Fibroblast of skin of right biceps (primary cell): Measurements from ENCODE around the gene SUSD1.

Experiments
- DNase-seq: peaks from one replicate; pipeline ENCODE4 v3.0.0-alpha.2; 2013

SUSD1 gene

GRCh38 chr9:112063151-112063550 is 111.9 kb downstream of the SUSD1 start:
- no peak for DNase-seq

GRCh38 chr9:112061152-112061740 is 113.9 kb downstream of the SUSD1 start:
- peak; percentile 99 for DNase-seq

- DNase-seq: no peak
Measured at GRCh38 chr9:112059966-112060320, 115.2 kb downstream of the SUSD1 start.

DNA sequence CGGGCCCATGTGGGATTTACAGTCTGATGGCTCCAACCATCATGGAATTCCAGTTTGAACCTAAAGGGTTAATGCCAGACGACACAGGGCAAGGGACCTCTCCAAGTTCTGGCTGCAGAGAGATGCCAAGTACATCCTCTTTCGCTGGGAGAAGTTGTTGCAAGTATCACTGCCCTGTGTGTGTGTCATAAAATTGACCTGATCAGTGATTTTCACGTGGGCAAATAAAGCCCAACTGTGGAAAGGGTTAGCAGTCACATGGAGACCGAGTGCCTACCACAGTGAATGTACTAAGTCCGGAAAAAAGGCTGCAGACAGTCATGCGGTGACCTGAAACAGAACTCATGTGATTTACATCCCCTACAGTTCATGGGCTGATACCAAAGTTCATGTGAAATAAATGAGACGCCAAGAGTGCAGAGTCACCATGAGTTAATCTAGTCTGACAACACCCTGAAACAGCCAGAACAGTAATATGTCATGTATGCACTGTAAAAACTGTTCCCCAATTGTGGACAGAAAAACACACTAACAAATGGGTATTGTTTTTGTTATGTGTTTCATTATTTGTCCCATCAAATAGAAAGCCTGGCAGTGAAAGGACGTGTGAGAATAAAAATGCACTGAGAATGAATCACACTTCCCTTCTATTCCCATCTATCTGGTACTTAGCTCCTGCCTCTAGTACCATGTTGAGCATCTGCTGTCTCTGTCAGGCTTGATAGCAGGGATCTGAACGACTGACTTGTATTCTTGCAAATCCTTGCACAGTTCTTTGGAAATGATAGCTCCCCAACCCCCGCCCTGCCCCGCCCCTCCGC is 115.7 kb downstream of the SUSD1 start:
- DNase-seq: peak; percentile 91

GRCh38 chr9:112056996-112057395 is 118.1 kb downstream of the SUSD1 start:
- no peak for DNase-seq

GRCh38 chr9:112054916-112055315 is 120.2 kb downstream of the SUSD1 start:
- DNase-seq: no peak

DNA sequence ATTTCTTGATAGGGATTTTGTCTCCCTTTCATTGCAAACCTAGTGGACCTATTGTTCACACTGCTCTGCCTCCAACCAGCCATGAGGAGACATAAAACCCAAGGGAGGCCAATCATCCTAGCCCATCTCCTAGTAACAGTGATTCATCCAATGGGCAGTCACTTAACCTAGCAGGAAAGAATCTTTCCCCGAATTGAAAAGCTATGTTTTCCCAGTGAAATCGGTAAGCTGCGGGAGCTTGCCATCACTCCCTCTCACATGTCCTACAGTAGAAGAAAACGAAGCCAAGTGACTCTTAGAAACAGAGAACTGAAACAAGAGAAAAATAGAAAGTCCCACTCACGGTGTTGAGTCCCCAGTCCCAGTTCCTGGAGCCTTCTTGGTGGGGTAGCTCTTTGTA is 123.3 kb downstream of the SUSD1 start:
- peak; percentile 71 for DNase-seq

GRCh38 chr9:112050544-112051475 is 124.3 kb downstream of the SUSD1 start:
- peak; percentile 98 for DNase-seq

GRCh38 chr9:112049811-112050516 is 125.1 kb downstream of the SUSD1 start:
- peak; percentile 75 for DNase-seq

DNA sequence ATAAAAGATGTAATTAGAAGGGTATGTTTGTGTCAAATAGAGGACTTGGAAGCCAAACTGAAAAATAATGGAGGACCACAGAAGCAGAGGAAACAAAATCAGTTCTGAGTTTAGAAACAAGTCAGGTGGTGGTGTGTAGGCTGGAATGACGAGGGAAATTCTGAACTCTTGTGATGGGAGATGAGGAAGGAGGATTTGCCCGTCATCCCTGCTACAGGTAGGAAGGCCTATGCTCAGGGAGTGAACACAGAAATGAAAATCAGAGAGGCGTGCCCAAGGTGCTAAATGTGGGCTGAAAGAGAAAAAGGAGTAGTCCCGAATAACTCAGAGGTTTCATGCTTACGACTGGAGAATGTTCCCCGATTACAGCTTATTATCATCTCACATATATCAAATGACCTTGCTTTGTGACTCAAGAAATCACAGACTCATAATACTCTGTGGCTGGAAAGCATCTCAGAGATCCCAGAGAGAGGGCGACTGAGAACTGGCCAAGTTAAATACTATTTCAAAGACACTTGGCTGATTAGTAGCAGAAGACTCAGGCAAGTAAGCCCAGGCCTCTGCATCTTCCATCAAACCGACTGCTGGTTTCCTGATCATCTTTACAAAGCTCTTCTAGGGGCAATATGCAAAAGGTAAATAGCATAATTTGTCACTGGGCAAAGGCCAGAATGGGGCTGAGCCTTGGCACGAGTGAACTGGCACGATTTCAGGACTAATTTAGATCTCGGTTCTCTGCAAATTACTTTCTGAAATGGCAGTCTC is 126.0 kb downstream of the SUSD1 start:
- DNase-seq: peak; percentile 89

- DNase-seq: no peak
Measured at GRCh38 chr9:112047538-112048066, 127.5 kb downstream of the SUSD1 start.

DNA sequence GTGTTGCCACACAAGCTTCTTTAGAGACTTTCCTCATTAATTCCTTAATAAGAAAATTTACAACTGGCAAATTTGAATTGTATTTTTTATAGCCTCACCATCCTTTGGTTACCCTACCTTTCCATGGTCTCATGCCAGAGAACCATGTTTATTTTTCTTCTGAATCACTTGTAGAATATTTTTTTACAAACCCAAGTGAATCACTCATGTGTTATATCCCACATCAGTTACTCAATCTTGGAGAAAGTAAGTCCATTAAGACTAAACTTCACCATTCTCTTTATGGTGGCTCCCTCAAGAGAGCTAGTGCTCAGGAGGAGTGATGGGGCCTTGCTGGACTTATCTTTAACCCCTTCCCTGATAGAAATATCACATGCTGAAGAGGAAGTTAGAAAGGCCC is 128.9 kb downstream of the SUSD1 start:
- peak; percentile 89 for DNase-seq

DNA sequence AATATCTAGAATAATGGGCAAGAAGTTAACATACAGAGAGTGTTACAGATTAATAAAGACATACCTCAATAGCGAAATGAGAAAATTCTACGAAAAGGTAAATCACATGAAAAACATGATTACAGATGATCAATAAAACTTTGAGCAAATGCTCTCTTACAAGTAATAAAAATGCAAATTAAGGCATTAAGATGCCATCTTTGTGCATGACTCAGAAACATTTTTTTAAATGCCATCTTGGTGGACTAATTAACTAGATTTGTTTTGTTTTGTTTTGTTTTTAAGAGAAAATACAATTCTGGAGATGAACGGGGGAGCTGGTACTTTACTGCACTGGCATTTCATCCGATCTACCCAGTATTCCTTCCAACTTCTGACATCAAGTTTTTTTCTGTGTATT is 130.2 kb downstream of the SUSD1 start:
- no peak for DNase-seq

DNA sequence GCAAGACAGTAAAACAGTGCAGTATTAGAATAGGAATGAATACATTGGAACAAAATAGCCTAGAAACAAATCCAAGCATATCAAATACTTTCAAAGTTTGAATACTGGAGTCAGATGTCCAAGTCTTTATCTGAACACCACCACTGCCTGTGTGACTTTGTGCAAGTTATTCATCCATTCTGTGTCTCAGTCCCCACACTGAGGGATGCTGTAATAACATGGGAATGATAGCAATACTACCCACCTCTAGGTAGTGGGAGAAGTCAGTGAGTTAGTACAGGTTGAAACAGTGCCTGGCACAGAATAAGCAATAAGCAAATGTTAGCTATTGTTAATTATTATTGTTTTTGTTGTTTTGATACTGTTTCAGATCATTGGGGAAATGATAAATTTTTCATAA is 130.9 kb downstream of the SUSD1 start:
- DNase-seq: no peak

DNA sequence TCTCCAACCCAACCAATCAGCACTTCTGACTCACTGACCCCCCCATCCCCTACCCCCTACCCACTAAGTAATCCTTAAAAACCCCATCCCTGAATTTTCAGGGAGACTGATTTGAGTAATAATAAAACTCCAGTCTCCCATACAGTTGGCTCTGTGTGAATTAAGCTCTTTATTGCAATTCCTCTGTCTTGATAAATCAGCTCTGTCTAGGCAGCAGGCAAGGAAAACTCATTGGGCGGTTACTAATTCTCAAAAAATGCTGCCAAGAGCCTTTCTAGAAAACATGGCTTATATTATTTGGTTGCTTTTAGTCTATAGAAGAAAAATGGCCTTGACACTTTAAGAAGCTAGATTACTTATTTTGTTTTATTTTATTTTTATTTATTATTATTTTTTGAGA is 131.7 kb downstream of the SUSD1 start:
- DNase-seq: peak; percentile 82

GRCh38 chr9:112042769-112043168 is 132.3 kb downstream of the SUSD1 start:
- DNase-seq: no peak

- no peak for DNase-seq
Measured at GRCh38 chr9:112042244-112042638, 132.9 kb downstream of the SUSD1 start.

DNA sequence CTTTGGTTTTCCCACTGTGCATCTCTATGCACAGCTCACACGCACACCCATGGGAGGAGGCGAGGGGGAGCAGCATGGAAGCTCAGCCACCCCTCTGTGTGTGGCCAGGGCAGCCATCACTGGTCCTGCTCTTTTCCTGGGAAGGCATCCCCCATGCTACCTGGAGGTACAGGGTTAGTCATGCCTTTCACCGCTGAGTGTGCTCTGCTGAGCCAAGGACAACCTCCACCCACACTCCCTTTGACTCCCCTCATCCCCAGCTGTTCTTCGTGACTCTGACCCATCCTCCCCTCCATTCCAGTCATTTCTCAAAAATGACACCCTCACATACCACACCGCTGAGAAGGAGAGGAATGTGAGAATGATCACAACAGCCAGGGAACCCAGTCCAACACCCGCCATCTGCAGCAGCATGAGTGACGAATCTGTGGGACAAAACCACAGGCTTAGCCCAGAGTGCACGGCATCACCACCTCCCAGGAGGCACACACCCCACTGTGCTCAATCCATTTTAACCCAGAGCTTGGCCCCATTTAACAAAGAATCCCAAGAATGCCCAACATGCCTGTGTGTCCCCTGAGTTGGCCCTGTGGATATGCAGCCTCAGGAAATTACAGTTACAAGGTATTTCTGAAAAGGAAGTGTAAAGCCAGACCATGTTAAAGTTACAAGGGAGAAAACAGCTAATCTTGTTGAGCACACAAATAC is 133.4 kb downstream of the SUSD1 start:
- DNase-seq: peak; percentile 100

DNA sequence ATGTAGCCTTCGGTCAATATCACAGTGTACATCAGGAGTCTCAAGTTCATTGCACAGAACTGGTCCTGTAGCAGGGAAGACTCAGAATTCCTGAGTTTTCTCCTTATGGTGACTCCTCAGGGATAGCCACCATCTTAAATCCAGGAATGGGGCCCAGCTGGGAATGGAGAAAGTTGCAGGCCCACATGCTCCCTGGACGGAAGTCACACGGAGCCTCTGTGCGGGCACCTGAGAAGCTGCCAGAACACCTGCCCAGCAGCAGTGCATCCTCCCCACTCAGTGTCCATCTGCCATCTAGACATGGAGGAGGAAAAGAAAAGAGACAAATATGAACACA is 133.9 kb downstream of the SUSD1 start:
- DNase-seq: no peak

DNA sequence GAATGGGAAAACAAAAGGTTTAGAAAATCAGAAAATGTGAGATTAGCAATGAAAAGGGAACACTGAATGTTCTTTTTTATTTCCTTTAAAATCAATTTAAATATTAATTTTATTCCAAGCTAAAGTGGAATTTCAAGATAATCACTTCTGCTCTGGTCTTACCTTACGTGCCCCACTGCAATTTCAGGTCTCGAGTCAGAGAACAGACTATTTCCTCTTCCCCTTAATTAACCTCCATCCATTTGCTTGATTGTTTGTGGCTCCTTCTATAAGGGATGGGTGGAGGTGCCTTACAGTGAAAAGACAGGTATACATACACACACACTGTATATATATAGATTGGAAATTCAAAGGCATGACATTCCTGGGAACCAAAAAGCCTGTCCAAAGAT is 137.1 kb downstream of the SUSD1 start:
- no peak for DNase-seq

DNA sequence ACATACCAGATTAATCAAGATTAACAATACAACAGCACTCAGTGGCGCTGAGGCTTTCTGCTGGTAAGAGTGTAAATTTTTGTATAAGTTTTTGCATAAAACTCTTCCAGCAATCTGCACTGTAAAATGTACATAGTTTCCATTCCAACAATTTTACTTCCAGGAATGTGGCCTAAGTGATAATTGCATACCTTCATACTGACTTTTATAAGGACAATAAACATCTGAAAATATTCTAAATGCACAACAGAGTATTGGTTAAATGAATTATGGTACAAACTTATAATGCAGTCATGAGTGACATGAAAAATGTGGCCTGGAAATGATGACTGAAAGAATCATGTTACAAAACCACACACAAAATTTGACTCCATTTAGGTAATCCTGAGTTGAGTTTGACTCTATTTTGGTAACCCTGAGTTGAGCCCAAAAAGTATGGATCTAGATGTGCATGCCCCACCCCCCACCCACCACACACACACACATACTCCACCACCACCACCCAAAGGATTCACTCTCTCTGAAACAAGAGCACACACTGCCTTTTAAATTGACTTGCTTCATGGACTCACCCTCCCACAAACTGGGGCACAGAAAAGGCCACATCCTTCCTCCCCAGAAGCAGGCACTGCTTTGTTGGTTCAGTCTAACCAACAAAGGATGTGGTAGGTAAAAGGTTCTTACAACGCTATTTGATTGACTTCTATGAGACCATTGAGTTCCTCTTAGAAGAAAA is 137.6 kb downstream of the SUSD1 start:
- DNase-seq: peak; percentile 99
